ENCODE data around the gene ENPP5. TPM values are rescaled to one million over a fixed set of nuclear protein-coding genes. Genes with fewer than 3 reads are reported as not detected.
A peak's percentile ranks its signal among the peaks of the same experiment; 100 is the strongest.

Gene ENPP5
- total and polyA plus RNA-seq, 3 experiments from 2014 or later: 0.42 to 9.4 (median 0.48) TPM

DNA sequence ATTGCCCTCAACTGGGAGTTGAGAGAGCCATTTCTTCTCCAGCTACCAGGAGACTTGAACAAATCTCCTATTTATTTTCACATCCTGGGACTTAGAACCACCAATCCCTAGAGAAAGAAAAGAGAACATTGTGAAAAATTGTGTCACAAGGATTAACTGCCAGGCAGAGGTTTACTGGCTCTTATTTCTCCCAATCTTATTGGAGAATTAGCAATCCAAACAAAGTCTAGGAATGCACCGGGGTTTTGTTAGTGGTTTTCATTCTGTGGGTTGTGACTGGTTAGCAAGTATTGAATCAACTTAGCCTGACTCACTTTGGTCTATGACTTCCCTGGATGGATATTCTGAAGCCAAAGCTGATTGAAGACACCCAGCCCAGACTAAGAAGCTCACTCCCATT lies 21.2 kb upstream of the ENPP5 start:
- Mint-ChIP-seq H3K27me3 (peaks cover 6 to 24% of the 10 kb centered on the region in 2 donors), H3K27ac (no peak overlapping the region), H3K36me3 (no peaks in the 10 kb centered on the region), H3K9me3 (no peaks in the 10 kb centered on the region), H3K4me1 (no peaks in the 10 kb centered on the region), H3K4me3 (no peak overlapping the region)
- Histone ChIP-seq H3K27ac (ENCODE audit: low read depth, low read length) (no peak overlapping the region), H3K4me3 (ENCODE audit: low read length) (no peak overlapping the region), H3K4me1 (ENCODE audit: insufficient read depth, low read length) (no peaks in the 10 kb centered on the region), H3K27me3 (ENCODE audit: insufficient read depth, low read length, poor library complexity, severe bottlenecking) (peaks cover 4% of the 10 kb centered on the region), H3K36me3 (ENCODE audit: insufficient read depth, low read length) (no peaks in the 10 kb centered on the region), H3K9me3 (ENCODE audit: low read length) (no peaks in the 10 kb centered on the region)
- DNase-seq: no peak
- ChIA-PET CTCF (no interaction called here), POLR2A (no interaction called here)

DNA sequence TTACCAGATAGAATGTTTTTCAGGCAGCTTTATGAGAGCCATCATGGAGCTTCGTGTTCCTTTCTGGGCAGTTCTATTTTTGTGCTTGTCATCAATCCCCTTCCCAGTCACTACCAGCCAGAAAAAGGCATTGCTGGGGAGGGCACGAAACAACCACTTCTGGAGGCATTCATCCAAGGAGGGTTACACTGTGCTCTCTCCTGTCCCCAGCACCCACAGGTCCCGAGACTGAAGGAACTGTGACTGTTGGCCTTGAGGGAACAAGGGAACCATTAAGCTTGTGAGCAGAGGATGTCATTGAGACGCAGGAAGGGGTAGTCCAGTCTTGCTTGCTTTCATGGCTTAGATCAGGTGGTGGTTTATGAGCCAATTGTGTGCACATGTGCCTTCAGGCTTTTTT lies 20.1 kb upstream of the ENPP5 start:
- Mint-ChIP-seq H3K36me3 (no peaks in the 10 kb centered on the region), H3K27me3 (peaks cover 6 to 28% of the 10 kb centered on the region in 2 donors), H3K4me3 (no peak overlapping the region), H3K4me1 (no peaks in the 10 kb centered on the region), H3K27ac (no peak overlapping the region), H3K9me3 (no peaks in the 10 kb centered on the region)
- Histone ChIP-seq H3K36me3 (ENCODE audit: insufficient read depth, low read length) (no peaks in the 10 kb centered on the region), H3K4me1 (ENCODE audit: insufficient read depth, low read length) (no peaks in the 10 kb centered on the region), H3K27ac (ENCODE audit: low read depth, low read length) (no peak overlapping the region), H3K27me3 (ENCODE audit: insufficient read depth, low read length, poor library complexity, severe bottlenecking) (peaks cover 4% of the 10 kb centered on the region), H3K4me3 (ENCODE audit: low read length) (no peak overlapping the region), H3K9me3 (ENCODE audit: low read length) (no peaks in the 10 kb centered on the region)
- DNase-seq: no peak
- ChIA-PET CTCF (interaction anchor here (1.0 kb wide), 1 partner anchor 25 kb away, joined by 3 read pairs; no protein-coding TSS in a partner anchor), POLR2A (no interaction called here)

DNA sequence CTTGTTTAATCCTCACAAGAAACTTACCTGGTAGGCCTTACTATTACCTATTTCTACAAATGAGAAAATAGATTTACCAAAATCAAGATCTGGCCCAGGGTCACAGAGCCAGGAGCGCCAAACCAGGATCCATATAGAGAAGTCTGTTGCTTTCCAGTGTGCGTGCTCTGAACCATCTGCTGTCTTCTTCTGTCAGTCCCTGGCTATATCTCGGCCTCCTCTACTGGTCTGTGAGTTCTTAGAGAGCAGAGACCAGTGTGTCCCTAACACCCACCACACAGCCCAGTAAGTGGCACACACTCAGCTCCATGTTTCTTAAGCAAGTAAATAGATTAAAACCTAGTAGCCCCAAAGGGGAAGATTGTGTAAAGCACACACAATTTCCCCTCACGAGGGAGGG lies 18.9 kb upstream of the ENPP5 start:
- H3K36me3 Mint-ChIP-seq: no peaks in the 10 kb centered on the region
- H3K9me3 ChIP-seq (ENCODE audit: low read length): no peaks in the 10 kb centered on the region
- H3K9me3 Mint-ChIP-seq: no peaks in the 10 kb centered on the region
- no peaks in the 10 kb centered on the region for H3K4me1 Mint-ChIP-seq
- no peaks in the 10 kb centered on the region for H3K27me3 ChIP-seq (ENCODE audit: insufficient read depth, low read length, poor library complexity, severe bottlenecking)
- H3K4me3 ChIP-seq (ENCODE audit: low read length): no peak overlapping the region
- ChIA-PET CTCF (no interaction called here), POLR2A (no interaction called here)
- H3K27ac ChIP-seq (ENCODE audit: low read depth, low read length): no peak overlapping the region
- H3K27me3 Mint-ChIP-seq: peaks cover 12 to 38% of the 10 kb centered on the region in 2 donors
- H3K36me3 ChIP-seq (ENCODE audit: insufficient read depth, low read length): no peaks in the 10 kb centered on the region
- H3K4me1 ChIP-seq (ENCODE audit: insufficient read depth, low read length): no peaks in the 10 kb centered on the region
- no peak for DNase-seq
- no peak overlapping the region for H3K4me3 Mint-ChIP-seq
- no peak overlapping the region for H3K27ac Mint-ChIP-seq

DNA sequence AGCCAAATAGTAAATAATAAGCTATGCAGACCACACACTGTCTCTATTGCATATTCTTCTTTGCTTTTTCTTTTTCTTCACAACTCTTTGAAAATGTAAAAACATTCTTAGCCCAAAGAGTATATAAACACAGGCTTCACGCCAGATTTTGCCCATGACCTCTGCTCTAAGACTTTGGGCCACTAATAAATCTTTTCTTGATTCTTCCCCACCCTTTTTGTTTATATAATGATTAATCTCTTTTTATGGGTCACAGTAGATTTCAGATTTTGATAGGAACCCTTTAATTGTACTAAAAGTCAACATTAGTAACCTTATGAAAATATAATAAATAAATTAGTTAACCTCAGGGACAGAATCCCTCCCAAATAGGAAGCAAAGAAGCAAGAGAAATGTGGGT lies 15.8 kb upstream of the ENPP5 start:
- CTCF ChIA-PET: interaction anchor here (1.1 kb wide), 1 partner anchor 15 kb away, joined by 3 read pairs; the partner anchor contains the start of gene ENPP5
- Histone ChIP-seq H3K4me3 (ENCODE audit: low read length) (no peak overlapping the region), H3K27me3 (ENCODE audit: insufficient read depth, low read length, poor library complexity, severe bottlenecking) (no peaks in the 10 kb centered on the region), H3K27ac (ENCODE audit: low read depth, low read length) (no peak overlapping the region), H3K4me1 (ENCODE audit: insufficient read depth, low read length) (no peaks in the 10 kb centered on the region), H3K36me3 (ENCODE audit: insufficient read depth, low read length) (no peaks in the 10 kb centered on the region), H3K9me3 (ENCODE audit: low read length) (no peaks in the 10 kb centered on the region)
- POLR2A ChIA-PET: no interaction called here
- no peaks in the 10 kb centered on the region for H3K9me3 Mint-ChIP-seq
- no peak overlapping the region for H3K4me3 Mint-ChIP-seq
- H3K27ac Mint-ChIP-seq: no peak overlapping the region
- no peaks in the 10 kb centered on the region for H3K4me1 Mint-ChIP-seq
- peaks cover 6 to 39% of the 10 kb centered on the region in 2 donors for H3K27me3 Mint-ChIP-seq
- H3K36me3 Mint-ChIP-seq: no peaks in the 10 kb centered on the region
- no peak for DNase-seq

DNA sequence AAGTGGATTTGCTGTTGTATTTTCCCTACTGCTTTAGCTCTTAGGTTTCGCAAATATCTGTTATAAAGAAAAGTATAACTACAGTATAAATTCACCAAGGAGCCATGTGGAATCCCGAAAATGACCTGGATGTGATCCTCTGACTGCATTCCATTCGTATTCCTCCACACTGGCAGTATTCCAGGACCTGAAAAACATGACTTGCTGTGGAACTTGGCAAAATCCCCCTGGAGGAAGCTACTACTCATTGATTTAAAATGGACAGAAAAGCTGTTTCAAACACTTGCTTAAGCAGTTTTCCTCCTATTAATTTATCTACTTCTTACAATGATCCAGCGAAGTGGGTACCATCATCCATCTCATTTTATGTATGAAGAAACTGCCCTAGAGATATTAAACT lies 13.3 kb upstream of the ENPP5 start:
- H3K4me1 ChIP-seq (ENCODE audit: insufficient read depth, low read length): no peaks in the 10 kb centered on the region
- CTCF ChIA-PET: no interaction called here
- peaks cover 6 to 35% of the 10 kb centered on the region in 2 donors for H3K27me3 Mint-ChIP-seq
- POLR2A ChIA-PET: interaction anchor here (1.0 kb wide), 1 partner anchor 54 kb away, joined by 5 read pairs; the partner anchor contains the start of gene ENPP4
- H3K4me3 Mint-ChIP-seq: no peak overlapping the region
- no peaks in the 10 kb centered on the region for H3K9me3 Mint-ChIP-seq
- no peaks in the 10 kb centered on the region for H3K4me1 Mint-ChIP-seq
- H3K27me3 ChIP-seq (ENCODE audit: insufficient read depth, low read length, poor library complexity, severe bottlenecking): no peaks in the 10 kb centered on the region
- H3K36me3 ChIP-seq (ENCODE audit: insufficient read depth, low read length): no peaks in the 10 kb centered on the region
- no peaks in the 10 kb centered on the region for H3K36me3 Mint-ChIP-seq
- H3K27ac Mint-ChIP-seq: no peak overlapping the region
- no peak overlapping the region for H3K4me3 ChIP-seq (ENCODE audit: low read length)
- no peaks in the 10 kb centered on the region for H3K9me3 ChIP-seq (ENCODE audit: low read length)
- DNase-seq: no peak
- no peak overlapping the region for H3K27ac ChIP-seq (ENCODE audit: low read depth, low read length)

DNA sequence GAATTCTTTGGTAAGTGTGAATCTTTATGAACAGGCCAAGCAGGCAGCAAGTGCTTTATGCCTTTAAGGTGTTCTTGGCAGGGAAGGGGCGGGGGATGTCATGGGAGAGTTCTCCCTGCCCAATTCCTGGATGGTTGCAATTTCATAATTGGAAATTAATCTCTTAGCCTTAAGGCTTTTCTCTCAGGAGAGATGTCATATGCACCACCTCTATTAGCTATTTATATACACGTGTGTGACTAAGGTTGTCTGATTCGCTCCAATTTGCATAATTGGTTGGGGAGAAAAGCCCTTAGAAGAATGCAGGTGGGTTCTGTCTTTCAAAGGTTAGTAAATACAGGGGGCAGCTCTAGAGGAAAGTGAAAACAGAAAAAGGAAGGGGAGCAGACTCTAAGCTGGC lies 5.2 kb upstream of the ENPP5 start:
- no peaks in the 10 kb centered on the region for H3K27me3 ChIP-seq (ENCODE audit: insufficient read depth, low read length, poor library complexity, severe bottlenecking)
- H3K27ac Mint-ChIP-seq: peak overlapping the region in 7 of 8 donors; percentile 32 to 96 (median 83)
- peak overlapping the region in 5 of 7 donors; percentile 10 to 74 (median 72) for H3K4me3 Mint-ChIP-seq
- CTCF ChIA-PET: interaction anchor here (1.1 kb wide), 1 partner anchor 85 kb away, joined by 3 read pairs; no protein-coding TSS in a partner anchor
- H3K4me1 ChIP-seq (ENCODE audit: insufficient read depth, low read length): peaks cover 33% of the 10 kb centered on the region
- H3K27ac ChIP-seq (ENCODE audit: low read depth, low read length): no peak overlapping the region
- no peaks in the 10 kb centered on the region for H3K9me3 Mint-ChIP-seq
- POLR2A ChIA-PET: interaction anchor here (1.9 kb wide), 1 partner anchor 47 kb away, joined by 11 read pairs; the partner anchor contains the start of gene ENPP4
- H3K9me3 ChIP-seq (ENCODE audit: low read length): no peaks in the 10 kb centered on the region
- peaks cover 0 to 2% of the 10 kb centered on the region in 2 donors for H3K27me3 Mint-ChIP-seq
- no peak for DNase-seq
- peaks cover 37 to 48% (median 47%) of the 10 kb centered on the region in 3 donors for H3K4me1 Mint-ChIP-seq
- H3K36me3 Mint-ChIP-seq: no peaks in the 10 kb centered on the region
- H3K36me3 ChIP-seq (ENCODE audit: insufficient read depth, low read length): no peaks in the 10 kb centered on the region
- no peak overlapping the region for H3K4me3 ChIP-seq (ENCODE audit: low read length)

DNA sequence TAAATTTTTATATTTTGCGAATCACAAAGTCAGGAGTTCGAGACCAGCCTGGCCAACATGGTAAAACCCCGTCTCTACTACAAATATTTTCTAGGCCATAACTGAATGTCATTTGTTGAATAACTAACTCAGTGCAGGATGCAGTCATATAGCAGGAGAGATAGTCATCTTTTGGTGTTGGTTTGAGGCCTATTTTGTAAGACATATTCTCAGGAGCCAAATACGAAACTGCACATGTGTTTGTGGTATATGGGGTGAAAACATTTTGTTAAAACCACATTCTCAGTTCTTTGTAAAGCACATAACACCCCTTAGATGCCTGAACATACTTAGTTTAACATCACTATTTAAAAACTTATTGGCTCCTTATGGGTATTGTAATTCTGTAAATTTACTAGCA lies 4.7 kb upstream of the ENPP5 start:
- Histone ChIP-seq H3K27me3 (ENCODE audit: insufficient read depth, low read length, poor library complexity, severe bottlenecking) (no peaks in the 10 kb centered on the region), H3K4me1 (ENCODE audit: insufficient read depth, low read length) (peaks cover 36% of the 10 kb centered on the region), H3K9me3 (ENCODE audit: low read length) (no peaks in the 10 kb centered on the region), H3K4me3 (ENCODE audit: low read length) (no peak overlapping the region), H3K36me3 (ENCODE audit: insufficient read depth, low read length) (no peaks in the 10 kb centered on the region), H3K27ac (ENCODE audit: low read depth, low read length) (no peak overlapping the region)
- Mint-ChIP-seq H3K4me1 (peaks cover 39 to 51% (median 51%) of the 10 kb centered on the region in 3 donors), H3K36me3 (peaks cover 0 to 4% (median 0%) of the 10 kb centered on the region in 3 donors), H3K9me3 (no peaks in the 10 kb centered on the region), H3K4me3 (peak overlapping the region in 6 of 7 donors; percentile 19 to 84 (median 73)), H3K27ac (peak overlapping the region; percentile 83 to 98 (median 95)), H3K27me3 (peaks cover 0 to 2% of the 10 kb centered on the region in 2 donors)
- POLR2A ChIA-PET: interaction anchor here (1.9 kb wide), 1 partner anchor 46 kb away, joined by 11 read pairs; the partner anchor contains the start of gene ENPP4
- peak in 2 of 5 donors; percentile 6 to 76 for DNase-seq
- CTCF ChIA-PET: interaction anchor here (1.1 kb wide), 1 partner anchor 85 kb away, joined by 3 read pairs; no protein-coding TSS in a partner anchor

DNA sequence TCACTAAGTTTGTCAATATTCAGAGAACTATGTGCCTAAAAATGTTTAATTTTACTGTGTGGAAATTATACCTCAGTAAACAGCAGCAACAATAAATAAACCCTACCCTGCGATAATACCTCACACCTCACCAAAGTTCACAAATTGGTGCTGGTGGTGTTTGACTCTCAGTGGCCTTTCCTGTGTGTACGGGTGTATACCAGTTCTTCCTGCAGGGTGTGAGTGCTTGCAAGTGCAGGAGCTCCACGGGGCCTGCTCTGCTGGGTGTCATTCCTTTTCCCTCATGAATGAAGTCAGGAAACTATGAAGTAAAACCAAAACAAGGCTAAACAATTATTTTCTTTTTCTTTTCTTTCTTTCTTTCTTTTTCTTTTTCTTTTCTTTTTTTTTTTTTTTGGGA lies 4.1 kb upstream of the ENPP5 start:
- Histone ChIP-seq H3K9me3 (ENCODE audit: low read length) (no peaks in the 10 kb centered on the region), H3K36me3 (ENCODE audit: insufficient read depth, low read length) (no peaks in the 10 kb centered on the region), H3K27ac (ENCODE audit: low read depth, low read length) (no peak overlapping the region), H3K4me1 (ENCODE audit: insufficient read depth, low read length) (peaks cover 41% of the 10 kb centered on the region), H3K4me3 (ENCODE audit: low read length) (no peak overlapping the region), H3K27me3 (ENCODE audit: insufficient read depth, low read length, poor library complexity, severe bottlenecking) (no peaks in the 10 kb centered on the region)
- peak in 3 of 5 donors; percentile 6 to 52 (median 30) for DNase-seq
- H3K27me3 Mint-ChIP-seq: peaks cover 0 to 2% of the 10 kb centered on the region in 2 donors
- ChIA-PET CTCF (no interaction called here), POLR2A (interaction anchor here (1.9 kb wide), 1 partner anchor 46 kb away, joined by 11 read pairs; the partner anchor contains the start of gene ENPP4)
- peak overlapping the region; percentile 83 to 98 (median 95) for H3K27ac Mint-ChIP-seq
- H3K9me3 Mint-ChIP-seq: no peaks in the 10 kb centered on the region
- peak overlapping the region; percentile 19 to 84 (median 58) for H3K4me3 Mint-ChIP-seq
- H3K36me3 Mint-ChIP-seq: peaks cover 0 to 5% (median 0%) of the 10 kb centered on the region in 3 donors
- peaks cover 45 to 56% (median 56%) of the 10 kb centered on the region in 3 donors for H3K4me1 Mint-ChIP-seq
